NCI-H510A treated with DMSO at 0.1 percent for 48 hours (cell line): ENCODE measurements around the gene MICAL1.

Source experiments
- DNase-seq: peaks from one replicate; lab custom pipeline; 2025; lab: John Stamatoyannopoulos, UW

Gene MICAL1

GRCh38 chr6:109455437-109456110 lies at the start of gene MICAL1:
TSS of gene MICAL1 (minus strand) at chr6:109455772. CDS start at chr6:109454196, 1,576 bp downstream.
- no peak for DNase-seq

GRCh38 chr6:109503327-109504224 lies 48.0 kb upstream of the MICAL1 start:
- no peak for DNase-seq

GRCh38 chr6:109498936-109499335 lies 43.4 kb upstream of the MICAL1 start:
- no peak for DNase-seq

GRCh38 chr6:109498052-109498451 lies 42.5 kb upstream of the MICAL1 start:
- DNase-seq, result no peak

- no peak for DNase-seq
These were observed 40.6 kb upstream of the MICAL1 start for GRCh38 chr6:109496036-109496772.

- no peak for DNase-seq
These were observed 38.3 kb upstream of the MICAL1 start for GRCh38 chr6:109493865-109494264.

GRCh38 chr6:109491207-109491938 lies 35.8 kb upstream of the MICAL1 start:
- peak; percentile 40 for DNase-seq

- no peak for DNase-seq
These were observed 35.1 kb upstream of the MICAL1 start for GRCh38 chr6:109490713-109491112.

GRCh38 chr6:109488001-109488400 lies 32.4 kb upstream of the MICAL1 start:
- no peak for DNase-seq

GRCh38 chr6:109486068-109486467 lies 30.5 kb upstream of the MICAL1 start:
- no peak for DNase-seq

GRCh38 chr6:109485266-109485935 lies 29.8 kb upstream of the MICAL1 start:
- no peak for DNase-seq

GRCh38 chr6:109484122-109484521 lies 28.6 kb upstream of the MICAL1 start:
- no peak for DNase-seq

GRCh38 chr6:109483735-109484057 lies 28.1 kb upstream of the MICAL1 start:
- DNase-seq, result no peak

- peak; percentile 36 for DNase-seq
These were observed 27.5 kb upstream of the MICAL1 start, which contains the start of gene ZBTB24 for GRCh38 chr6:109482905-109483734. TSS of gene ZBTB24 (minus strand) at chr6:109483219. CDS start at chr6:109482026, 1,193 bp downstream.

GRCh38 chr6:109480993-109481480 lies 25.5 kb upstream of the MICAL1 start:
- DNase-seq, result no peak

- no peak for DNase-seq
These were observed 23.5 kb upstream of the MICAL1 start for GRCh38 chr6:109478841-109479624.

- DNase-seq, result no peak
These were observed 22.7 kb upstream of the MICAL1 start for GRCh38 chr6:109478222-109478805.

GRCh38 chr6:109477725-109478124 lies 22.2 kb upstream of the MICAL1 start:
- DNase-seq, result no peak

- DNase-seq, result no peak
These were observed 21.6 kb upstream of the MICAL1 start for GRCh38 chr6:109477184-109477583.
